H1 (cell line): Measurements from ENCODE around the gene DDAH2. TPM values are rescaled to one million over a fixed set of nuclear protein-coding genes. Genes with fewer than 3 reads are reported as not detected.

Experiments
- CEBPB ChIP-seq: IDR thresholded peaks from 2 replicates; pipeline ENCODE4 v1.6.1; 2012; ENCODE audit warnings: low read depth, low read length
- GTF2F1 ChIP-seq: IDR thresholded peaks from 2 replicates; pipeline ENCODE4 v1.6.1; 2012; ENCODE audit warnings: low read depth, low read length, improper control_type of control experiment, borderline replicate concordance
- KDM5A ChIP-seq: fragments of 200-600 bp; IDR thresholded peaks from 2 replicates; pipeline ENCODE4 v1.7.1; 2012; ENCODE audit warnings: mild to moderate bottlenecking, low read length, inconsistent platforms, mixed read lengths
- NRF1 ChIP-seq: IDR thresholded peaks from 2 replicates; pipeline ENCODE4 v1.6.1; 2011; ENCODE audit warnings: mild to moderate bottlenecking, low read depth, low read length, improper control_type of control experiment
- RAD21 ChIP-seq, 2 experiments: IDR thresholded peaks in 1 of 2; conservative IDR thresholded peaks in 1 of 2; 2 replicates each; pipeline ENCODE4 v1.6.1; 2011; ENCODE audit warnings: low read depth in 2 of 2, low read length in 2 of 2, improper control_type of control experiment in 1 of 2, inconsistent platforms in 1 of 2, mild to moderate bottlenecking in 1 of 2, moderate library complexity in 1 of 2
- polyA plus RNA-seq, 7 experiments: library from polyadenylated mRNA; depleted of rRNA in 3 of 7; stranded (reverse) in 5 of 7; unstranded in 2 of 7; fragments of >200 nt in 5 of 7; fragments of 200-250 nt in 2 of 7; gene quantifications; 1 replicate in 5 of 7; 2 replicates in 1 of 7; 4 replicates in 1 of 7; pipeline versions ENCODE4 v1.2.1 to v1.2.3, GENCODE V29; 2011 to 2013; ENCODE audit warnings: missing spikeins in 2 of 7, mixed read lengths in 2 of 7
- total RNA-seq: library from RNA; stranded (reverse); fragmentation: NEBNext Ultra II Directional; extraction: Animal tissue kit (Norgen Biotek cat#: 25700); gene quantifications from 2 replicates; pipeline ENCODE4 v1.2.1, GENCODE V29; 2021
- TF ChIP-seq, protein P1 (sequence below): fragments of 300-600 bp; sonication (generic); IDR thresholded peaks from 2 replicates; pipeline ENCODE4 v1.7.1; 2012; ENCODE audit warnings: low read length, moderate library complexity, mild to moderate bottlenecking, inconsistent platforms; ENCODE audit not compliant: insufficient replicate concordance

The DDAH2 gene
- total and polyA plus RNA-seq, 2 of the 8 experiments (the other 6 are each of a cell fraction or from before 2014, with no cell fraction given): 53.3 to 73.5 TPM

DNA sequence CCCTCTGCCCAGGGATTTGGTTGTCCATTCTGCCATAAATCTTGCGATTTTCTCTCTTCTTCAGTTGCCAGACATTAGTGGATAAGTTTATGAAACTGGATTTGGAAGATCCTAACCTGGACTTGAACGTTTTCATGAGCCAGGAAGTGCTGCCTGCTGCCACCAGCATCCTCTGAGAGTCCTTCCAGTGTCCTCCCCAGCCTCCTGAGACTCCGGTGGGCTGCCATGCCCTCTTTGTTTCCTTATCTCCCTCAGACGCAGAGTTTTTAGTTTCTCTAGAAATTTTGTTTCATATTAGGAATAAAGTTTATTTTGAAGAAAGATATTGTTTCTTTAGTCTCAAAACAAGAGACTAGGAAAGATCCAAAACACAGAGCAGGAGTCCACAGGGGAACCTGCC lies 33.3 kb upstream of the DDAH2 start, which contains the start of gene SAPCD1 (continued):
- TF ChIP-seq, protein P1, sequence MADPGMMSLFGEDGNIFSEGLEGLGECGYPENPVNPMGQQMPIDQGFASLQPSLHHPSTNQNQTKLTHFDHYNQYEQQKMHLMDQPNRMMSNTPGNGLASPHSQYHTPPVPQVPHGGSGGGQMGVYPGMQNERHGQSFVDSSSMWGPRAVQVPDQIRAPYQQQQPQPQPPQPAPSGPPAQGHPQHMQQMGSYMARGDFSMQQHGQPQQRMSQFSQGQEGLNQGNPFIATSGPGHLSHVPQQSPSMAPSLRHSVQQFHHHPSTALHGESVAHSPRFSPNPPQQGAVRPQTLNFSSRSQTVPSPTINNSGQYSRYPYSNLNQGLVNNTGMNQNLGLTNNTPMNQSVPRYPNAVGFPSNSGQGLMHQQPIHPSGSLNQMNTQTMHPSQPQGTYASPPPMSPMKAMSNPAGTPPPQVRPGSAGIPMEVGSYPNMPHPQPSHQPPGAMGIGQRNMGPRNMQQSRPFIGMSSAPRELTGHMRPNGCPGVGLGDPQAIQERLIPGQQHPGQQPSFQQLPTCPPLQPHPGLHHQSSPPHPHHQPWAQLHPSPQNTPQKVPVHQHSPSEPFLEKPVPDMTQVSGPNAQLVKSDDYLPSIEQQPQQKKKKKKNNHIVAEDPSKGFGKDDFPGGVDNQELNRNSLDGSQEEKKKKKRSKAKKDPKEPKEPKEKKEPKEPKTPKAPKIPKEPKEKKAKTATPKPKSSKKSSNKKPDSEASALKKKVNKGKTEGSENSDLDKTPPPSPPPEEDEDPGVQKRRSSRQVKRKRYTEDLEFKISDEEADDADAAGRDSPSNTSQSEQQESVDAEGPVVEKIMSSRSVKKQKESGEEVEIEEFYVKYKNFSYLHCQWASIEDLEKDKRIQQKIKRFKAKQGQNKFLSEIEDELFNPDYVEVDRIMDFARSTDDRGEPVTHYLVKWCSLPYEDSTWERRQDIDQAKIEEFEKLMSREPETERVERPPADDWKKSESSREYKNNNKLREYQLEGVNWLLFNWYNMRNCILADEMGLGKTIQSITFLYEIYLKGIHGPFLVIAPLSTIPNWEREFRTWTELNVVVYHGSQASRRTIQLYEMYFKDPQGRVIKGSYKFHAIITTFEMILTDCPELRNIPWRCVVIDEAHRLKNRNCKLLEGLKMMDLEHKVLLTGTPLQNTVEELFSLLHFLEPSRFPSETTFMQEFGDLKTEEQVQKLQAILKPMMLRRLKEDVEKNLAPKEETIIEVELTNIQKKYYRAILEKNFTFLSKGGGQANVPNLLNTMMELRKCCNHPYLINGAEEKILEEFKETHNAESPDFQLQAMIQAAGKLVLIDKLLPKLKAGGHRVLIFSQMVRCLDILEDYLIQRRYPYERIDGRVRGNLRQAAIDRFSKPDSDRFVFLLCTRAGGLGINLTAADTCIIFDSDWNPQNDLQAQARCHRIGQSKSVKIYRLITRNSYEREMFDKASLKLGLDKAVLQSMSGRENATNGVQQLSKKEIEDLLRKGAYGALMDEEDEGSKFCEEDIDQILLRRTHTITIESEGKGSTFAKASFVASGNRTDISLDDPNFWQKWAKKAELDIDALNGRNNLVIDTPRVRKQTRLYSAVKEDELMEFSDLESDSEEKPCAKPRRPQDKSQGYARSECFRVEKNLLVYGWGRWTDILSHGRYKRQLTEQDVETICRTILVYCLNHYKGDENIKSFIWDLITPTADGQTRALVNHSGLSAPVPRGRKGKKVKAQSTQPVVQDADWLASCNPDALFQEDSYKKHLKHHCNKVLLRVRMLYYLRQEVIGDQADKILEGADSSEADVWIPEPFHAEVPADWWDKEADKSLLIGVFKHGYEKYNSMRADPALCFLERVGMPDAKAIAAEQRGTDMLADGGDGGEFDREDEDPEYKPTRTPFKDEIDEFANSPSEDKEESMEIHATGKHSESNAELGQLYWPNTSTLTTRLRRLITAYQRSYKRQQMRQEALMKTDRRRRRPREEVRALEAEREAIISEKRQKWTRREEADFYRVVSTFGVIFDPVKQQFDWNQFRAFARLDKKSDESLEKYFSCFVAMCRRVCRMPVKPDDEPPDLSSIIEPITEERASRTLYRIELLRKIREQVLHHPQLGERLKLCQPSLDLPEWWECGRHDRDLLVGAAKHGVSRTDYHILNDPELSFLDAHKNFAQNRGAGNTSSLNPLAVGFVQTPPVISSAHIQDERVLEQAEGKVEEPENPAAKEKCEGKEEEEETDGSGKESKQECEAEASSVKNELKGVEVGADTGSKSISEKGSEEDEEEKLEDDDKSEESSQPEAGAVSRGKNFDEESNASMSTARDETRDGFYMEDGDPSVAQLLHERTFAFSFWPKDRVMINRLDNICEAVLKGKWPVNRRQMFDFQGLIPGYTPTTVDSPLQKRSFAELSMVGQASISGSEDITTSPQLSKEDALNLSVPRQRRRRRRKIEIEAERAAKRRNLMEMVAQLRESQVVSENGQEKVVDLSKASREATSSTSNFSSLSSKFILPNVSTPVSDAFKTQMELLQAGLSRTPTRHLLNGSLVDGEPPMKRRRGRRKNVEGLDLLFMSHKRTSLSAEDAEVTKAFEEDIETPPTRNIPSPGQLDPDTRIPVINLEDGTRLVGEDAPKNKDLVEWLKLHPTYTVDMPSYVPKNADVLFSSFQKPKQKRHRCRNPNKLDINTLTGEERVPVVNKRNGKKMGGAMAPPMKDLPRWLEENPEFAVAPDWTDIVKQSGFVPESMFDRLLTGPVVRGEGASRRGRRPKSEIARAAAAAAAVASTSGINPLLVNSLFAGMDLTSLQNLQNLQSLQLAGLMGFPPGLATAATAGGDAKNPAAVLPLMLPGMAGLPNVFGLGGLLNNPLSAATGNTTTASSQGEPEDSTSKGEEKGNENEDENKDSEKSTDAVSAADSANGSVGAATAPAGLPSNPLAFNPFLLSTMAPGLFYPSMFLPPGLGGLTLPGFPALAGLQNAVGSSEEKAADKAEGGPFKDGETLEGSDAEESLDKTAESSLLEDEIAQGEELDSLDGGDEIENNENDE: no peak
- no peak for TF ChIP-seq NRF1
- no peak for TF ChIP-seq CEBPB
- no peak for TF ChIP-seq KDM5A
- TF ChIP-seq RAD21 (IDR thresholded peaks at IDR 0.05 in 1 of 2, conservative IDR thresholded peaks at IDR 0.05 in 1 of 2; ENCODE audit: low read depth in 2 of 2, low read length in 2 of 2): no peak
- no peak for TF ChIP-seq GTF2F1
